HG02938 (cell line): Measurements from ENCODE around the gene GAMT.

Experiments
- ATAC-seq: cut with Tn5 transposase; IDR thresholded peaks from one replicate; pipeline ENCODE4 v1.9.1; 2021; ENCODE audit warnings: mild to moderate bottlenecking, moderate library complexity; ENCODE audit not compliant: unreplicated experiment

GAMT gene

DNA sequence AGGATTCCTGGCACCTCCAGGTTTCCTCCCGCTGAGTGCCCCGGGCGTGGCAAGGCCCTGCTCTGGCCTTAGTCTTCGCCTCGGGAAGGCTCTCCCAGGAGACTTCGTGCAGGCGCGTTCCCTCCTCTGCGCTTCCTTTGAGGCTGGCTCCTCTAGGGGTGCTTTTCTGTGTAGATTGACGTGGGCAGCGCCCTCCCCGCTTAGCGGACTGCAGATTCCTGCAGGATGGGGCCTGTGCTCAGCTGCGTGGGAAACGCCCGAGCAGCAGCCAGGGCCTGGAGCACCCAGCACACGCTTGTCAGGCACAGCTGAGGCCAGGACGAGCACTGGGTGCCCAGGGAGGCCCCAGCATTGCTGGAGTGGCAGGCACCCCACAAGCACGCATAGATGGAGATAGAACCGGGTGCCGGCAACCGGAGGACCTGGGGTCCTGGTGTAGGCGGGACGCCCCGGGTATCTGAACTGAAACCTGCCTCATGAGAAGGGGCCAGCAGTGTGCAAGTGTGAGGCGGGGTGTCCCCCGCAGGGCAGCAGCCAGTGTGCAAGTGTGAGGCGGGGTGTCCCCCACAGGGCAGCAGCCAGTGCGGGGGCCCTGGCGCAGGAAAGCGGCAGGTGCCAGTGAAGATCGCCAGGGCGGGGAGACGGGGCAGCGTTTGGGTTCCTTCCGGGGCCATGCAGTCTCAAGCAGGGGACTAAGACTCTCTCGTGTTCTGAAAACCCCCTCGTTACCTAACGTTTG, 14.2 kb downstream of the GAMT start:
- no peak for ATAC-seq

DNA sequence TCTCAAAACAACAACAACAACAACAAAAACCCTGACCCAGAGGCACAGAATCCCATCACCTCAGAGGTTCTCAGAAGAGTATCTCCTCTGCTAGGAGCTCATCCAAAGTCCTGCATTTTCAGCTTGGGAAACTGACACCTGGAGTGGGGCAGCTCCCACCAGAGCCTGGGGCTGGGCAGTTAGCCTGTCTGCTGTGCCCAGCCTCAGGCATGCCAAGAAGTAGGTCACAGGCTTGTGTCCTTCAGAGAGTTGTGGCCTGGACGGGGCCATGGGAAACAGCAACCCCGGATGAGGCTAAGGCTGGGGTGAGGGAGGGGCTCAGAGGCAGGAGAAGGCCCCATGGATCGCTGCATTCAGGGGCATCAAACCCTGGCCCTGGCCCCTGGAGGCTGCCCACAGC, 15.5 kb downstream of the GAMT start:
- ATAC-seq = no peak

DNA sequence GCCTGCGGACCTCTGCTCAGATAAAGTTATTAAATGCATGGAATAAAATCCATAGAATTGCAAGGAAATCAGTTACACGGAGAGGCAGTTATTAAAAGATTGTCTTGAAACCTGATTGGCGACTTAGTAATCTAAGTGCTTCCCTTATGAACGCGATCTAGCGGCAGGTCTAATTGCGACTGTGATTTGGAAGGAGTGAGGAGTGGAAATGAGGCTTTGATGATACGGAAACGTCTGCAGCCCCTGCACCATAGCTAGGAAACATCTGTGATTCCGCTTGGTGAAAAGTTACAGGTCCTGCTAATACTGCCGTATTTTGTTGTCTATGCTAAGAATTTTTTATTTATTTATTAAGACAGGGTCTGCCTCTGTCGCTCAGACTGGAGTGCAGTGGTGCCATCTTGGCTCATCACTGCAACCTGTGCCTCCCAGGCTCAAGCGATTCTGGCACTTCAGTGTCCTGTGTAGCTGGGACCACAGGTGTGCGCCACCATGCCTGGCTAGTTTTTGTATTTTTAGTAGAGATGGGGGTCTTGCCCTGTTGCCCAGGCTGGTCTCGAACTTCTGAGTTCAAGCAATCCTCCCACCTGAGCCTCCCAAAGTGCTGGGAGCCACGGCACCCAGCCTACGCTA, 16.7 kb downstream of the GAMT start:
- no peak for ATAC-seq

DNA sequence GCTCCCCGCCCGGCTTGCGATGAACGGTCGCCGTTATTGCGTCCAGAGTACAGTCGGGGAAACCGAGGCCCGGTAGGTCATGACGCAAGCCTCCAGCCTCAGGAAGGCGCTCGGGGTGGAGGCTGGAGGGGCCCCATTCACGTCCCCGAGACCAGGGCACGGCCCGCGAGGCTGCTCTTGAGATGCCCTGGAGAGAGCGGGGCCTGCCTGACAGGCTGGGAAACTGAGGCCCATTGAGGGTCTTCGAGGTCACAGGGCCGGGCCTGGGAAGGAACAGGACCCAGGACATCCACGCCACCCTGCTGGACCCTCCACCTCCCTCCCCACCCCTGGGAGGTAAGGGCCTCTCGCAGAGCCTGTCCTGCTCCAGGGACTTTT, 17.3 kb downstream of the GAMT start:
- ATAC-seq = no peak

DNA sequence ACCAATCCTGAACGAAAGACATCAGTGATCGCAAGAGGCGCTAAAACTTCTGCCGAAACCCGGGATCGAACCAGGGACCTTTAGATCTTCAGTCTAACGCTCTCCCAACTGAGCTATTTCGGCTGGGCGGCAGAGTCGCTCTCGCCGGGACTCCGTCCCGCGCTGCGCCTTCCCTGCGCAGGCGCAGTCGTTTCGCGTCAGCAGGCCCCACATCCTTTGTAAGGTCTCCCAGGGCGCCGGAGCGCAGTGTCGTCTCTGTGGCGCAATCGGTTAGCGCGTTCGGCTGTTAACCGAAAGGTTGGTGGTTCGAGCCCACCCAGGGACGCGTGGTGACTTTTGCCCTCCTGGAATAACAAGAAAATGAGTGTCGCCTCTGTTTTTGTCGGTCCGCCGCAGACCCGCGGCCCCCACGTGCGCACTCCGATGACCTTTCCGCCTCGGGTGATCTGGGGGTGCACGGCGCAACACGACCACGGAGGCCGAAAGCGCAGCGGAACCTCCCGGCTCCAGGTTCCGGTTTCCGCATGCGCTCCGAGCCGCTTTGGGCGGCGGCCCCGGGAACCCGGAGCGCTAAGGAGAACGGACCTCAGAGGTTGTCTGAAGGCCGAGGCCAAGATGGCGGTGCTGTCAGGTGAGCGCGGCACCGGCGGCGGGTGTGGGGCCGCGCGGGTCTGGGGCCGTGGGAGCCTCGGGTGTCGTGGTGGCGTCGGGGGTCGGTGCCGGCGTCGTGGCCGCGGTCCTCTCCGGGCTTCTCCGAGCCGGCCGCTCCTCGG, 17.8 kb downstream of the GAMT start, which contains the start of gene NDUFS7:
TSS of gene NDUFS7 (plus strand) at position 596 of the 773 bp plus-strand sequence. CDS start at position 616, 20 bp downstream.
- ATAC-seq = peak; percentile 71

DNA sequence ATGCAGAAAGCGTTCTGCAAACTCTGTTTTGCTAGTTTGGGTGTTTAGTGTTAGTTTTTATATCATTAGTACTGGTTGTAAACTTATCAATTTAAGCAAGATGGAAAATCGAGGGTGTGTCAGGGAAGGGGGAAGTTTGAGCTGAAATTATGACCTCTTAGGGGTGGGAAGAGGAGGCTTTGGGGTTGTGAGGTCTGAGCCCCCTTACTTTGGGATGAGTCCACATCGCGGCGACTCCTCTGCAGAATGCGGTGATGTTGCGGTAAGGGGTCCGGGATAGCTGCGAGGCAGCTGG, 18.4 kb downstream of the GAMT start:
- ATAC-seq = no peak

DNA sequence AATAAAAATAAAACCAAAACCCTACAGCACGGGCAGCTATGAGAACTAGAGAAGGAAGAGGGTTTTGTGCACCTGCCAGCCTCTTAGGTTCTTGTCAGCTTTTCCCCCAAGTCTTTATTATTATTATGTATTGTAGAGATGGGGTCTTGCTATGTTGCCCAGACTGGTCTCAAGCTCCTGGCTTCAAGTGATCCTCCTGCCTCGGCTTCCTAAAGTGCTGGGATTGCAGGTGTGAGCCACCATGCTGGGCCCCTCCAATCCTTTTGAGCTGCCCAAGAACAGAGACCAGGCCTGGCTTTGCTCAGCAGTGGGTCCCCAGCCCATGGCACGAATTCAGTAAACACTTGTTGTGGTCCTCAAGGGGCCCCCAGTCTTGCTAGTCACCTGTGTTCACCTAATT, 19.1 kb downstream of the GAMT start:
- no peak for ATAC-seq

DNA sequence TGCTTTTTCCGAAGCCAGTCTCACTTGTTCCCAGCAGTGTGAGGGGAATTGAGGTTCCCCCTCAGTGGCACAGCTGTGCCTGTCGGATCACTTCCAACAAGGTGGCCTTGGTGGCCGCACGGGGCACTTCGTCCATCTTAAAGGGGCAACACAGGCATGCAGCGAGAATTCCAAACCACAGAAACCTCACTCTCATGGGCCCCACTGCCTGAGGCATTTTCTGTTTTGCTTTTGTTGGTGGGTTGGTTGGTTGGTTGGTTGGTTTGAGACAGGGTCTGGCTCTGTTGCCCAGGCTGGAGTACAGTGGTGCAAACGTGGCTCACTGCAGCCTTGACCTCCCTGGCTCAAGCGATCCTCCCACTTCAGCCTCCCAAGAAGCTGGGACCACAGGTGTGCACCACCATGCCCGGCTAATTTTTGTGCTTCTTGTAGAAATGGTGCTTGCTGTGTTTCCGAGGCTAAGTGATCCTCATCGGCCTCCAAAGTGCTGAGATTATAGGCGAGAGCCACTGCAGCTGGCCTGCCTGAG, 21.3 kb downstream of the GAMT start:
- ATAC-seq = no peak

DNA sequence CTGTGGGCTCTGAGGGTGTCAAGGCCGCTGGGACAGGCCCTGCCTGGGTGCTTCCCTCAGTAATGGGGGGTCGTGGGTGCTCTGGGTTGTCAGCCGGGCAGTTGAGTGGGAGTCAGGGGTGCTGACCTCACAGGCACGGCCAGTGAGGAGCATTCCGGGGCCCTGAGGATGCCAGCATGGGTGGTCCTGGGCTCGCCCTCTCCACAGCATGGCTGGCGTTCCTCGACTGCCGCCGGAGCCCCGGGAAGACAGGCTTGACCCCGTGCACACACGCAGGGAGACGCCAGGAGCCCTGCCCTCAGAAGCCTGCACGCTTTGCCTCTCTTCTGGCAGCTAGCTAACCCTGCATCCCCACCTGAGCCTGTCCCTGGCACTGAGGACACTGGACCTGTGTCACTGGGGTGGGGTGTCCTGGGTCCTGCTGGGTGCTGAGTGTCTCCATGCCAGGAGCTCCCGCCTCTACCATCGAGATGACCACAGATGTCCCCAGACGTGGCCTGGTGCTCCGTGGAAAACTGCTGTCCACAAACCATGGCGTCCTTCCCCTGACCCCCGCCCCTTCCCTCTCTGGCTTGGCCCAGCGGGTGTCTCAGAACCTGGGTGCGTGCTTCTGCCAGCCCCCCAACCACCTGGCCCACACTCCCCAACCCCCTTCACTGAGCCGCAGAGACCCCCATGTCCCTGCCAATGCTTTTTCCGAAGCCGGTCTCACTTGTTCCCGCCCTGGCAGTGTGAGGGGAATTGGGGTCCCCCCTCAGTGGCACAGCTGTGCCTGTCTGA, 22.0 kb downstream of the GAMT start:
- no peak for ATAC-seq

DNA sequence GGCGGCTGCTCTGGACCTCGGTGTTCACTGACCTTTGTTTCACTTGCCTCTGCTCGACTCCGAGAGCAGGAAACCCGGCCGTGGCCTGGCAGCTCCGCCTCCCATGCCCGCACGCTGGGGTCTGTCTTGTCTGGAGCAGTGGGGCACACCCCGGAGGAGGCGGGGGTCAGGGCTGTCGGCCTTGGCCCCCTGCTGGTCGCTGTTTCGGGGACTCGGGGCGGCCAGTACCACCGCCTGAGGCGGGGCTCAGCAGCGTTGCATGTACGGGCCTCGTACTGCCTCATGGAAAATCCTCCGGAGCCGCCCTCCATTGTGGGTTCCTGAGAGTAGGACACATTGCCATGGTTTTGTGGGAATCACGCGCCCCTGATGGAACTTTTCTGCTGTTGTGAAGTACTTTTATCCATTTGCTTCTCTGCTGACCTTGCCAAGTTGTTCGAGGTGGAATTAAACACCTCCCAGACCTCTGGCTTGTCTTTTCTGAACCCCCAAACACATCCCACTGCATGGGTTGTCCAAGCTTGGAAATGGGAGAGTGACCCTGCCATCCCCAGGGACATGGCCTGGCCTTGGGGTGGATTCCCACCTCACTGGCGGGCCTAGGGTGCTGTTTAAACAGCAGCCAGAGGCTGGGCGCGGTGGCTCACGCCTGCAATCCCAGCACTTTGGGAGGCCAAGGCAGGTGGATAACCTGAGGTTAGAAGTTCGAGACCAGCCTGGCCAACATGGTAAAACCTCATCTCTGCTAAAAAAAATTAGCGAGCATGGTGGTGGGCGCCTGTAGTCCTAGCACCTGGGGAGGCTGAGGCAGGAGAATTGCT, 23.2 kb downstream of the GAMT start:
- ATAC-seq = no peak

DNA sequence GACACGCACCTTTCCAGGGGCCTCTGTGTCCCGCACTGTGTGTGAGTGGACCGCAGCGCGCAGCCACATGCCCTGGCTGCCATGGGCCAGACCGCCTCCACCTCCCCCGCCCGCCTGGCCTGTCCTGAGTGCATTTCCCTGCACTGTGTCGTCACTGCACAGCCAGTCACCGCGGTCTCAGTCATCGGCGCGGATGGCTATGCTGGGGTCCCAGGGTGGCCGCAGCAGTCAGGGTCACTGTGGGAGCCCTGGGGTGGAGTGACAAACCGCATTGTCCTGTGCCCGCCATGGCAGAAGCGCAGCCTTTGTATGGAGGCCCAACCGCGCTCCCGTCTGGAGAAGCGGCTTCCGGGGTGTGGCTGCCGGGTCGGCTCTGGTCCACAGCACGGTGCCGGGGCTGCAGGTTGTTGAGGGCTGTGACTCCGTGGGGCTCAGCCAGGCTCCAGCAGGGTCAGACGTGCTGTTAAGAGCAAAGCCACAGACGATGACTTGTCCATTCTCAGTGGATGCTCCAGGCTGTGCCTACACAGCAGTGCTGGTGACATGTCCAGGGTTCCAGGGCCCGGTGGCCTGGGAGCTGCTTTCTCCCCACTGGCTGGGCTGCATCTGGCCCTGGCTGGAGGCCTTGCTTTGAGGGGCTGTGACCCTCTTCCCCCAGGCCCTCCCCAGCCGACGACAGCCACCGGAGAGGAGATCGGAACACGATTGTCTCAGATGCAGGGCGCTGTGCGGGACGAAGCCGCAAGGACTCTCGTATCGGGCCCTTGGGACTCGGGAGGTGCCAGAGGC, 24.0 kb downstream of the GAMT start:
- ATAC-seq = no peak

DNA sequence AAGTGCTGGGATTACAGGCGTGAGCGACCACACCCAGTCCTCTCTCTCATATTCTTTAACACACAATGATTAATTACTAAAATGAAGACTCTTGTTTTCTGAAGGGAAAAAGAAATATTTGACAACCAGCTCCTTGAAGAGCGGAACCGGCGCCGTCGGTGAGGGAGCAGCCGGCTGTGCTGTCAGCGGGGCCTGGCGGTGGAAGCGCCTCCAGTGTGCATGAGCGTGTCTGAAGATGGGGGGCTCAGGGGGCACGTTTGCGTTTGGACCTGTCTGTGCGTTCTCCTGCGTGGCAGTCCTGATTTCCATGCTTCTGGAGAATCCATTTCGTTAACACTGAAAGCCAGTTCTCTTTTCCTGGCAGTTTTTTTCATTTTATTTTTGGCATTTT, 24.9 kb downstream of the GAMT start:
- no peak for ATAC-seq

DNA sequence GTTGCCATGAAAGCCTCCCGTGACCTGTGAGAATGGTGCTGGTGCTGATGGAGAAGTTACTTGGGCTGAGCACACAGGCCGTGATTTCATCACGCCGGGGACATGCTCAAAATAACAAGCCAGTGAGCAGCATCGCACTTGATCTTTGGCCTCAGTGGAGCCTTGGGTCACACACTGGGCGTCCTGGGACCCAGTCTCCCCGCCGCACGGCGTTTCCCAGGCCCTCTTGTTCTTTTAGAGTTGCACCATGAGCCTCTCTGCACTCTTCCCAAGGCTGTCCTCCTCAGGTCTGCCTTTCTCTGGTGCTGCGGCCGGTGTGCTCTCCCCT, 27.1 kb downstream of the GAMT start:
- ATAC-seq = no peak

DNA sequence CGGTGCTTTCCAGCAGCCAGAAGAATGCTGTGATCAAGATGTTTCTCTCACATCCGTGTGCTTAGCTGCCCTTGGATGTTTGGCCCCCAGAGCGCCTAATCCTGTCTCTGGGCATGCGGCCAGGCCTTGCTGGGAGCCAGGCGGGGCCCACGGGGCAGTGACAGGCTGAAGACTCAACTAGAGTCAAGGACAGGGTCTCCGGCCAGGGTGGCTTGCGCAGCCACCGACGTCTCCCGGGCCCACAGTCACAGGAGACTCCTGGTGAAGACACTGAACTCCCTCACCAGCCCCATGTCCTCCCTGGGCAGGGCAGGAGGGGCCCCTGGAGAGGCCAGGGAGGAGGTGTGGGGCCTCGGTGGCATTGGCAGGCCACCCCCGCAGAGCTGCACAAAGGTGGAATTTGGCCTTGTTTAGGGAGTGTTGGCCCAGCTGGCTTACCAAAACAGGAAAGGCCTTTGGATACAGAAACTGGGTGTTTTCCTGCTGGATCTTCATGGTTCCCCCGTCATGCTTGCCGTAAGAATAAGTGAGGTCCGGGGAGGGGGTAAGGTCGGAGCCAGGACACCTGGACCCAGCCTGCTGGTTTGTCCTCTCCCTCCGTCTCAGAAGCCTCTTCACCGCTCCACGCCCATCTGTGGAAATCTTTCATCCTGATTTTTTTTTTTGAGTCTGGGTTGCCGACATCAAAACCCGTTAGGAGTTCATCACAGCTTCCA, 27.6 kb downstream of the GAMT start:
- ATAC-seq = no peak

DNA sequence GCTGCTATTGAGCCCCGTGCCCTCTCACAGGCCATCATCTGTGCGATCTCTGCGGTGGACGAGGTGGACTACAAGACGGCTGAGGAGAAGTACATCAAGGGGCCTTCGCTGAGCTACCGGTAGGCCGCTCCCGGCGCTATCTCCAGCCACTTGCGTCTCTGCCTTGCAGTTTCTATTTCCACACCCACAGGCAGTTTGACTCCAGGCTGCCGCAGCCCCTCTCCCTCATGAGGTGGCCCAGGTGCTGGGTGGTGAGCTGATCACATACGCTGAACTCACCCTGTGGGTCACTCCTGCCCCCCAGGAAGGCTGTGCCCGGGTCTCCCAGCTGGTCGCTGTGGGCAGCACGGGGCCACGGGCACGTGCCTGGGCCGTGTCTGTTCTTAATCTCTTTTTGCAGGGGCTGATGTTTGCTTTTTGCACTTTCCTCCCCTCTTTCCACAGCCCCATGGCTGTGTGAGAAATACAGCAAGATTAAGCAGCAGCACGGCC, 28.3 kb downstream of the GAMT start:
- ATAC-seq = no peak

DNA sequence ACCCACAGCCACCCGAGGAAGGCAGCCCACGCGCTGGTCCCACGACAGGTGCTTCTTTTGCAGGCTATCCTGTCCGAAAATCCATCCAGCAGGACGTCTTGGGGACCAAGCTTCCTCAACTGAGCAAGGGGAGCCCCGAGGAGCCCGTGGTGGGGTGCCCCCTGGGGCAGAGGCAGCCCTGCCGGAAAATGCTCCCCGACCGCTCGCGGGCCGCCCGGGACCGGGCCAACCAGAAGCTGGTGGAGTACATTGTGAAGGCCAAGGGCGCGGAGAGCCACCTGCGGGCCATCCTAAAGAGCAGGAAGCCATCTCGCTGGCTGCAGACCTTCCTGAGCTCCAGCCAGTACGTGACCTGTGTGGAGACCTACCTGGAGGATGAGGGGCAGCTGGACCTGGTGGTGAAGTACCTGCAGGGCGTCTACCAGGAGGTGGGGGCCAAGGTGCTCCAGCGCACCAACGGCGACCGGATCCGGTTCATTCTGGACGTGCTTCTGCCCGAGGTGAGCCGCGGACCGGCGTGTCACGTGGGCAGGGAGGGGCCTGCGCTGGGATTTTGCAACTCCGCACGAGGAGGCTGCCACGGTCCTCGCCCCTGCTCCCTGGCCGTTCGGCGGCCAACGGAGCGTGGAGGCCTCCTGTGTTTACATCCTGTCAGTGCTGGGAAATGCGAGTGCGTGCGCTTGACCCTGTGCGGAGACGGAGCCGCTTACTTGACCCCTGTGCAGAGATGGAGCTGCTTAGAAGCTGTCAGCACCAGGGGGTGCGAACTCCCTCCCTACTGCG, 30.6 kb downstream of the GAMT start:
- ATAC-seq = no peak

DNA sequence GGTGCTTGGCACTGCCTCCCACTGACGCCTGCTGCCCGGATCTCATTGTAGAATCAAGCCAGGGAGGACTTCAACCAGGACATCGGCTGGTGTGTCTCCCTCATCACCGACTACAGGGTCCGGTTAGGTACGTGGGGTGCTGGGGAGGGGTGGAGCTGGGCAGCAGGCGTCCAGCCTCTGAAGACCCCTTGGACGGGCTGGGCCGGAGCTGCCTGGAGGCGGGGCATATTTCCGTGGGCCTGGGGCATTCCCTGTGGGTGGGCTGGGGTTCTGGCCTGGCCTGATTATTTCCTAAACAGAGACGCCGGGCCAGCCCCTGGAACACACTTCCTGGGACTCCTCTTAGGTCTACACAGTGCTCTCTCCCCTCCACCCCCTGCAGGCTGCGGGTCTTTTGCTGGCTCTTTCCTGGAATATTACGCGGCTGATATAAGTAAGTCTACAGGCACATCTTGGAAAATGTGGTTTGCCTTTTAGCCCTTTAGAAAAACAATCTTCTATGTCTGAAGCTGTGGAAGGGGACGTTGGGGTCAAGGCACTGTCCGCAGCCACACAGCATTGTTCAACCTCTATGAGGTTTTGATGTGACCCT, 32.0 kb downstream of the GAMT start:
- ATAC-seq = no peak
